AG08395 (cell line): ENCODE measurements around the gene FOXO6.

Source experiments
- DNase-seq: peaks from one replicate; pipeline ENCODE4 v3.0.0; 2012; ENCODE audit warnings: mixed read lengths, low spot score

Gene FOXO6

DNA sequence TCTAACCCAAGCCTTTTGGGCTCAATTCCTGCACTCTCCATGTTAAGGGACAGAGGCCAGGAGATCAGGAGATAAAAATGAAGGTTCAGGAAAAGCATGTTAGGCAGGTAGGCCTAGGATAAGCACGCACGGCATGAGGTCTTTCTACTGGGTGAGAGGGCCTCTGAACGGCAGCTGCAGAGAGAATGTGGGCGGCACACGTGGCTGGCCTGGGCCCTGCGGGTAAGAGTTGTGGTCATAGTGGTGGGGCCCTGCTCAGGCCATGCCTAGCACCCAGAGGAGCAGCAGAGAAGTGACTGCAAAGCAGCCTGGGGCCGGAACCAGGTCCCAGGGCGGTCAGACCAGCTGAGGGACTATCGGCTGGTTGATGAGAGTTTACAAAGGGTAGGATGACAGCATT lies 7.5 kb upstream of the FOXO6 start:
- DNase-seq = no peak

DNA sequence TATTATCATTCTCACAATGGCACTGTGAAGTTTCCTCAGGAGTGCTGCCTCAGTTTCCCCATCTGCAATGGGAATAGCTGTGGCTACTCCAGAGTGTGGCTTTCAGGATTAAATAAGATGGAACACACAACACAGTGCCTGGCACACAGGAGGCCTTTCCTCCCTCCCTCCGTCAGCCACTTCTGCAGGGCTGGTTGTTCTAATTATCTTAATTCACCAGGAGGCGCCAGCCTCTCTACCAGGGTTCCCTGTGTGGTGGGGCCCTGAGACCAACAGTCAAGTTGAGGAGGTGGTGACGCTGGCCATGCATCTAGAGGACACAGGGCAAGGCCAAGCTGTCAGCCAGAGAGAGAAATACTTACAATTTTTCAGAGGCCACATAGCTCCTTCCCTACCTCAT lies 6.3 kb upstream of the FOXO6 start:
- DNase-seq = no peak

DNA sequence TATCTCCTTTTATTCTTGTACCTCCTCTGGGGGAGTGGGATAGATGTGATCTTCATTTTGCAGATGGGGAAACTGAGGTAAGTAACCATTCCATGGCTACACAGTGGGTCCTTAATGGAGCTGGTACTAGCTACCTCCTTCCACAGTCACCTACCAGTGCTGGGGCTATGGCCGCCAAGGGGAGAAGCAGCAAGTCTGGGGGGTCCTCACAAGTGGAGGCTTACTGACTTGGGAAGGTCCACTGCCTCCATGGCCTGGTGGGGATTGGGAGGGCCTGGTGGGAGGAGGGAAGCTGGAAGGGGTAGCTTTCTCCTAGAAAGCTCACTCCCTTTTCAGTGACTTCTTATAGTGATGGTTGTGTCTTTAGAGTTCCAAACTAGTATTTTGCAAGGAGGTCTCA lies 5.9 kb upstream of the FOXO6 start:
- no peak for DNase-seq

DNA sequence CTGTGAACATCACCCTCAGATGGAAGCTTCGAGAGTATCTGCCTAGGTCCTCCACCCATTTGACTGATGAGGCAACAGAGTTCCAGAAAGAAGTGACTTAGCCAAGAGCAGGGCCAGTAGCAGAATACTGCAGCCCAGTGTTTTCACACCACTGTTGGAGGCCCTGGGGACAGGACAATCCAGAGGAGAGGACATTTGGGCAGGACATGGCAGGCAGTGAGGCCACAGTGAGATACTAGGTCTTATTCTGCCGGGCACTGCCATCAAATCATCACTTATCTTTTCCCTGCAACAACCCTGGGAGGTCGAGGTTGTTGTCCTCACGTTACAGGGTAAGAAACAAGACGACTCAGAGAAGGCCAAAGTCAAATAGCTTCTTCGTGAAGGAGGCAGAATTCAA lies 5.5 kb upstream of the FOXO6 start:
- DNase-seq = no peak

DNA sequence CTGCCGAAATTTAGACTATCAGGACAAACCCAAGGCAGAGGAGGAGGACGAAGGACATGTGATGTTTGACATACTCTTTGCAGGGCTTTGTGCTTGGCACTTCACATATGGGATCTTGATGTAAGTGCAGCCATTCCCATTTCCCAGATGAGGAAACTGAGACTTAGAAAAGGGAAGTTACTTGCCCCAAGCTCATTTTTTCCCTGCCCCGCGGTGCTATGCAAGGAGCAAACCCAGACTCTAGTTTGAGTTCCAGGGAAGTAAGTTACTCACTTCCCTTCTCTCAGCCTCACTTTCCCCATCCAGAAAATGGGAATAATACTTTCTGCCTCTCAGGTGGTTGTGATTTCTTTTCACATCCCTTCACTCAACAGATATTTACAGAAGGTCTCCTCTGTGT lies 4.5 kb upstream of the FOXO6 start:
- DNase-seq = no peak

DNA sequence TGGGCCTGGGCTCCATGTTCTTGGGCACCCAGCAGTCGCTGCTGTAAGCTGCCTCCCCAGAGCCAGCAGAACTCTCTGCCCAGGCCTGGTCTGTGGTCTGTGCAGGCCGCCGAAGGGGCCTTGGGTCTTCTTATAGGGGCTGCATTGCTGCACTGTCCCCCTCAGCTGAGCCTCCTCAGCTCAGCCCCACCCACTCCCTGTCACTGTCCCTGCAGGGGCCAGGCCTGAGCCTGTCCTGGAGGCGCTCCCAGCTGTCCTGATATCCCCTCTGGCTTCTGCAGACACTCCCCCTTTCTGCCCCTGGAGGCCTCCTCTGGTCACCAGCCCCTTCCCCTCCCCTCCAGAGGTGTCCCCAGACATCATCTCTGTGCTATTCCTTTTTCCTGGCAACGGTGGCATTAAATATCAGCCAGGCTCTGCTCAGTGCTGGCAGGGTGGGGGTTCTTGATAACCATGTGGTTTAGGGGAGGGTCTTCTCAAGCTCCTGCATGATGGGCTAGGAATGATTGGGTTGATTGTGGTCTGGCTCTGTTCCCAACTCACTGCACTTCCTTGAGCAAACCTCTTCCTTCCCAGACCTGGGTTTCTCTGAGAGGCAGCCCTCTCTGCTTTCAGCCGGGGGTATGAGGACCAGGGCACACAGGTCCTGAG lies 3.7 kb upstream of the FOXO6 start:
- DNase-seq = no peak

DNA sequence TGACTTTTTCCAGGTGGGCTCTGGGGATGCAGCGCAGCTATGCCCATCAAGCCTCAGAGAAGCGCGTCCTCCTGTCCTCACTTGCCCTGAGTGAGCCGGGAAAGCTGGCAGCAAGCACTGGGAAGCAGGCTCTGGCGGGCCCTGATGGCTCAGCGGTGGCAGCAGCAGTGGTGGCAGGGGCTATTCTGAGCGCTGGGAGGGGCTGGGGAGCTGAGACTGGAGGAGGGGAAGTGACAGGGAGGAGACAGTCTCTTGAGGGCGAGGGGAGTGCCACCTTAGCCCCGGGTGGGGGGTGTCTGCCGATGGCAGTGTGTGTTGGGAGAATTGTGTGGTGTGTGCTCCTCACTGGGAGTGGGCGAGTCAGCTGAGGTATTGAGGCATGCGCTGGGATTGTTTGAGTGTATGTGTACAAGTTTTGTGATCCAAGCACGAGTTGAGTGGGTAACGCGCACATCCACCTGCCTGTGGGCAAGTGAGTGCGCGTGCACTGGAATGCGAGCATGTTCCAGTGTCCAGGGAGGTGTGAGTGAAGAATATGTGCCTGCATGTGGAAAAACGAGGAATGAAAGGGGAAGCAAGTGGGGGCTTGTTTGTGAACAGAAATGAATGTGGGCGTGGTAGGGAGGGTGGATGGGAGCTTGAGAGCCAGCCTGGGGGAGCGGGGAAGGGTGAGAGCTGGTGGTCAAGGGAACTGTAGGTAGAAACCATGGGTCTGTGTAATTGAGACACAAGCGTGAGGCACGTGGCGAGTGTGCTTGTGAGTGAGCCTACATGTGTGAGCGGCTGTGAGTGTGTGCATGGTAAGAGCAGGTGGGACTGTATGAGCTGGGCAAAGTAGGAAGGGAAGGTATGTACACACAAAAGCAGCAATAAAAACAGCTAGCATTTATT lies 2.9 kb upstream of the FOXO6 start:
- no peak for DNase-seq

DNA sequence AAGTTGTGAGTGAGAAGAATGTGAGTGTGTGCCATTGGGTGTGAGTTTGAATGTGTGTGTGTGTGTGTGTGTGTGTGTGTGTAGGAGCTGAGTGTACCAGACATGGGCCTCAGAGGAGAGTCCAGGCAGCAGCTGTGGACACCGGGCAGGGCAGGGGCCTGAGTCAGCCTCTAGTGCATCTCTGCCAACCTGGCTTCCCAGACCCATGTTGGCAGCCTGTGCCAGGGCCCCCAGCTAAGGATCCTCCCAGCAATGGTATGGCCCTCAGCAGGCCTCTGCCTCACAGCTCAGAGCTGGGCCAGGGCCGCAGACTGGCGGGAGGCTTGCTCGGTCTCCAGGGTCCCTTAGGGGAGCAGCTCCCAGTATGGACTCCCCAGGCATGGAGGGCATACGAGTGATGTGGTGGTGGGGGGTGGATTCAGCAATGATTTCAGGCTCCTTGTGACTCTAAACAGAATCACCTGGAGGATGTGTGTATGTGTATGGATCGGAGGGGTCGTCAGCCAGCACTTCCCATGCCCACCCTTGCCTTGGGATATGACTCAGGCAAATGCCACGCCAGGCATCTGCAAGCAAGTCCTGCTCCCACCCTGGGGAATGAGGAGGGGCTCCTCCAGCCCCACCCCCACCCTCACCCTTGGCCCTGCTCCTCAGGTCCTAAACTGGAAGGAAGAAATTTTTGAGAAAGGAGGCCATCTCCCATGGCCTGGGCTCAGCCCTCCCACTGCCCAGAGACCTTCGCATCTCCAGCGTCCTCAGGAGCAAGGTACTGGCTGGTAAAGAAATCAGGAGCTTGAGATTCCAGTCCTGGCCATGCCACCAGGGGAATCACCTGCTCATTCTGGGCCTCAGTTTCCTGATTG lies 1.8 kb upstream of the FOXO6 start:
- DNase-seq = peak; percentile 59

DNA sequence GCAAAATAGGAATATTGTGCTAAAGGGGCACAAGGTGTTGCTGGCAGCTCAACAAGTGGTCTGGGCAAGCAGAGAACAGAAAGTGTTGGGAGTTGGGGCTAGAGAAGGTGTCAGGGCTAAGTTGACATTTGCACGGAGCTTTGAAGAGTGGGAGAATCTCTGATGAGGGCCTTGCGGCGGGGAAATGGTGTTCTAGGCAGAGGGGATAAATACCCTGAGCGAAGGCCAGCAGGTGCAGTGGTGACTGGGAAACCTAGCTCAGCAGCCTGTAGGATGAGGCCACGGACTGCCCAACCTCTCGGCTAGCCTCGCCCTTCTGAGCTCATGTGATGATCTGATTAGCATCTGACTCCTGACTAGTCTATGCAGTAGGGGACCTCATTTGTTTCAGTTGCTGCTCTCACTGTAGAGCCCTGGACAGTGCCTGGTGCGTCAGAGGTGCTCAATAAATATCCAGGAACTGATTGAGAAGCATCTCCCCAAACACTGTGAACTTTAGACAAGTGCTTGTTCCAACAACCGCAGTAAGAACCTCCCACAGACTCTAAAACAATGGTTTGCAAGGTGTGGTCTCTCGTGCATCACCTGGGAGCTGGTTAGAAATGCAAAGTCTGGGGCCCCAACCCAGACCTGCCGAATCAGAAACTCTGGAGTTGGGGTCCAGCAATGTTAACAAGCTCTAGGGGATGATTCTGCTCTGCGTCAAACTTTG lies 1.0 kb upstream of the FOXO6 start:
- no peak for DNase-seq

DNA sequence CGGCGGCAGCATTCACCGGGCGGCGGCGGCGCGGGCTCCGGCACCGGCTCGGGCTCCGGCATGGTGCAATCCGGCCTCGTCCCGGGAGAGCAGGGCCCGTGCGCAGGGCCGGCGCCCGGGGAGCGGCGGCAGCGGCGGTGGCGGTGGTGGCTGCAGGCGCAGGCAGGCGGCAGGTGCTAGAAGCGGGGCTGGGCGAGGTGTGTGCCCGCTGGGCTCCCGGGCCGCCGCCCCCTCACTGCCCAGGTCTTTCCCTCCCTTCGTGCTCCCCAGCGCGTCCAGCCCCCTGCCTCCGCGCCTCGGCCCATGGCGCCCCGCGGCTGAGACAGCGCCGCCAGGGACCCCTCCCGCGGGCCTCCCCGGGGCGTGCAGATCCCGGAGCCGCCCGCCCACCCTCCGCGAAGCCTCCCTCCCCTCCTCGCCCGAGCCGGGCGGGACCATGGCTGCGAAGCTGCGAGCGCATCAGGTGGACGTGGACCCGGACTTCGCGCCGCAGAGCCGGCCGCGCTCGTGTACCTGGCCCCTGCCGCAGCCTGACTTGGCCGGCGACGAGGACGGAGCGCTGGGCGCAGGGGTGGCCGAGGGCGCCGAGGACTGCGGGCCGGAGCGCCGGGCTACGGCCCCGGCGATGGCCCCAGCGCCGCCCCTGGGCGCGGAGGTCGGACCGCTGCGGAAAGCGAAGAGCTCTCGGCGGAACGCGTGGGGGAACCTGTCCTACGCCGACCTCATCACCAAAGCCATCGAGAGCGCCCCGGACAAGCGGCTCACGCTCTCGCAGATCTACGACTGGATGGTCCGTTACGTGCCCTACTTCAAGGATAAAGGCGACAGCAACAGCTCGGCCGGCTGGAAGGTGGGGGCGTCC lies 492 bp downstream of the FOXO6 start:
- DNase-seq = no peak

DNA sequence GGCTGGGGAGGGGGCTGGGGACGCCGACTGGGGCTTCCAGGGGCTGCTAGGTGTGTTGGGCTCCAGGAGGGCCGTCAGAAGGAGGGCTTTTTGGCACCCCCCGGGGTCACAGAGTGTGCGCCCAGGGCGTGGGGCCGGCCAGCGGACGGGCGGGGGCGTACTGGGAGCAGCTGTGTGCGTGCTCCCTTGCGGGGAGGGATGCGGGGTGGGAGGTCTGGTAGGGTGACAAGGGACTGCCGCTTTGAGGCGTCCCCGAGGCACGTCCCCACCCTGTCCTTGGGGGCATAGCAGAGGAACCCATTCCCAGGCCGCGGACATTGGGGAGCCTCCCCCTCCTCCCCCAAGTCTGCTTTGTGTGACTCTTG lies 1.1 kb downstream of the FOXO6 start:
- no peak for DNase-seq

DNA sequence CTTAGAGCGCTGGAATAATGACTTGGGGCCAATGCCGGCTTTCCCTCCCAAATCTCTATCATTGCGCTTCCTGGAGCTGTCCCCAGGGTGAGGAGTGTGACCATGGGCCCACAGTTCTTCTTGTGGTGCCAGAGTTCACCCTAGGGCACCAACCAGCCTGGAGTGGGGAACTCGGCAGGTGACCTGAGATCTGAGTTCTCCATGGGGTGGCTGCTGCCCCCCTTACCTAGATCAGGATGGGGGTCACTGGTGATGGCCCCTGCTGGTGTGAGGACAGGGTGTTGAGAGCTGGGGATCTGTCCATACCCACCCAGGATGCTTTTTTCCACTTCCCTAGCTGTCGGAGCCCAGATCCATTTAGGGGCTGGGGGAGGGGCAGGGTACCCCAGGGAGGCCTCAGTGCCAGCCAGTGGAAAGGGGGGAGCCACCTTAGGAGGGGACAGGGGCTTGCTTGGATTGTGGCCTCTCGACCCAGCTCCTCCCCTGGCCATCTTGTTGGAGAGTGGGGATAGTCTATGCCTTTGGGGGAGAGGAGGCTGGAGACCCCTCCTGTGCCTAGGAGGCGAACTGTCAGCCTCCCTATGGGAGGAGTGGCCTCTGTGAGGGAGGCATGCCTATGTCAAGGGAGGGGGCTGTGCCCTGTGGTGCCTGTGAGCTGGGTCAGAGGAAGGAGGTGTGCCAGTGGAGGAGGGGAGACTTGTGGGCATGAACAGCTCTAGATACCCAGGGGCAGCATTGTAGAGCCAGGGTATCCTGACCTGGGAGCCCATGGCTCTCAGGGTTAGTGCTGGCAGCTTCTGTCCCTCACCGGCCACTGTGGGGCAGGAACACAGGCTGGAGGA lies 1.7 kb downstream of the FOXO6 start:
- DNase-seq = no peak

DNA sequence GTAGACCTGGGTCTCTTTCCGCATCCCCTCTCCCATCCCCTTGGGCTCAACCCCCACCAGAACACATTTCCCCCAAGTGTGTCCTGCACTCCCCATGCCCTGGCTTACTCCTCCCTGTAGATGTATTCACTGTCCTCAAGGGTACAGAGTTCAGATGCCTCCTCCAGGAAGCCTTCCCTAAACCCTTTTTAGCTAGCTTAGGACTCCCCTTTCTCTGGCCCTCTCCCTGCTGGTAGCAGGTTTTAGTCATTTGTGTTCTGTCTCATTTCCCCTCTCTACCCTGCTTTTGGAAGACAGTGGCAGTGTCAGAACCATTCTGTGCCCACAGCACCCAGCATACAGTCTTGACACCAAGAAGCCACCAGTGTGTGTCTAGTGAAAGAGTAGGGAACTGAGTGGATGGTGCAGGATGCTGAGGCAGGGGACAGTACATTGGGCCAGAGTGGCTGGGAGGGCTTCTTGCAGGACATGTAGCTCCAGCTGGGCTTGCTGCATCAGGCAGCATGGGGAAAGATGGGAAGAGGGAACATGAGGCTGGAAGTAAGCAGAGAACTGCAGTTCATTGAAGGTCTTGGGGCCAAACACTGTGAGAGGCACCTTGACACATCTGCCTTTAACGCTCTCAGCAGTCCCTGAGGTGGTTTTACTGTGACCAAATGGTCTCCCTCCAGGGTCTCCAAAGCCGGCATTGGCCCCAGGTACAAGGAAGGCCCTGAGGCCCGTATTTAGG lies 2.5 kb downstream of the FOXO6 start:
- DNase-seq = no peak

DNA sequence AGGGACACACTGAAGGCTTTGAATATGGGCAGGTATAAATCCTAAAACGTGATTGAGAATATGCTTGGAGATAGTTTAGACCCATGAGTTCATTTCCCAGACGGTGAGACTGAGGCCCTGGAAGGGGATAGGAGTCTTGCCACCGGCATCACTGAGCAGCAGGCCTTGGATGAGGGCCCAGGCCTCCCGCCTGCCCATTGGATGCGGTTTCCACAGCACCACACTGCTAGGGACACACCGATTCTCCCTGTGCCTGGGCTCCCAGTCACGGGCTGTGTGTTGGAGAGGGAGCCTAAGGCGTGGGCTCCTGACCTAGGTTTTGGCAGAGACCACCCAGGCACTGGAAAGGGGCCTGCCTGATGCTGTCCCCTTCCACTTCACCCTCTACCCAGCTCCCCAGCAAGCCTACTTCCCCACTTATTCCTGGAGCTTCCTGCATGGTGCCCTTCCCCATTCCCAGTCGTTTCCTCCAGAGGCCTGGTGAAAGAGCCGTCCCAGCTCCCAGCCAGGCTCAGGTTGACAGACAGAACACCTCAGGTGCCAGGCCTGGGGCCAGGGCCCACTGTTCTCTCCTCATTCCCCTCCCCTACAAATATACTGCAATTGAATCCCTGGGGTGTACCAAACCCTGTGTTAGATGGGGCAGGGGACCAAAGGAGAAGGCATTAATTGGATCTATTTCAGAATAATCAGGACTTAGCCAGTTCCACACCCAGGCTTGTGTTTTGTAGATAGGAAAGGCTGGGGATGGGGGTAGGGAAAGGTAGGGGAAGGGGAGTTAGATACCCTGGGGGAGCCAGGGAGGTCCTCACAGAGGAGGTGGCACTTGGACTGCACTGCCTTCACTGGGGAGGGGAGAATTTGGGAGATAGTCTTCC lies 3.4 kb downstream of the FOXO6 start:
- DNase-seq = no peak

DNA sequence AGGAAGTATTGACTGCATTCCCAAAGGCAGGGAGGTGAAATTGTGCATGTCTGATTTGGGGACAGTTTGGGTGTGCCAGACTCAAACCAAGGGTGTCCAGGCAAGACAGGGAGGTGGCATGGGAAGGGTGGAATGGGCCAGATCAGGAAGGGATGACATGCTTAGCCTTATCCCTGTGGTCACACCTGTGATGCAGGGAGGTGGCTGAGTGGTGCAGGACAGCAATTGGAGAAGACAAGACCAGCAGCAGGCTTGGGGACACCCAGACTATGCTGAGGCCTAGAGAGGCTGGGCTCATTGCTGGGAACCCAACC lies 4.0 kb downstream of the FOXO6 start:
- DNase-seq = no peak

DNA sequence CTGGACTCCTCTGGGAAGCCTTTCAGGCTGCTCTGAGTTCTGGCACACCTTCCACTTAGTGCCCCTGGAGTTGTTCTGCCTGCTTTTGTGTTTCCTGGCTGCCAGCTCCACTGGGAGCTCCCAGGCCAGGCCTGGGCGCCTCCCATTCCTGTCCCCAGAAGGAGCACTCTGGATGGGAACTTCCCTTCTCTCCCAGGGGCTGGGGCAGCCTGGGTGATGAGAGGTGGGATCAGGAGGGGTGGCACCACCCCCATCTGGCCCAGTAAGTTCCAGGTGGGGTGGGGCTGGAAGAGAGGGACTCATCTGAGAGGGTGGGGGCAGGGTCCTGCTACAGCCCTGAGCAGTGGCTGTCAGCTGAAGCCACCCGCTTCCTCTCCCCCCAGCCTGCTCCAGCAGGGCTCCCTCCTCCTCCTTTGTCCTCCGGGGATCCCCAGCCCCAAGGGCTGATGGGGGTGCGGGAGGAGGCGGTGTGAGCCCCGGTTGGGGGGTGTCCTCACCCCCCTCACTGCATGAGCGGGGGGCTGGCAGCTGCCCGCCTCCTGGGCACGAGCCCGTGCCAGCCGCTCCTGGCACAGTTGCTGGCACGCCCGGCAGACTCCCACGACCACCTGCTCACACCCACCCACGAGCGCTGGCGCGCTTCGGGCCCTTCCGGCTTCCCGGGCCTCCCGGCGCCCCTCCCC lies 4.7 kb downstream of the FOXO6 start:
- no peak for DNase-seq

DNA sequence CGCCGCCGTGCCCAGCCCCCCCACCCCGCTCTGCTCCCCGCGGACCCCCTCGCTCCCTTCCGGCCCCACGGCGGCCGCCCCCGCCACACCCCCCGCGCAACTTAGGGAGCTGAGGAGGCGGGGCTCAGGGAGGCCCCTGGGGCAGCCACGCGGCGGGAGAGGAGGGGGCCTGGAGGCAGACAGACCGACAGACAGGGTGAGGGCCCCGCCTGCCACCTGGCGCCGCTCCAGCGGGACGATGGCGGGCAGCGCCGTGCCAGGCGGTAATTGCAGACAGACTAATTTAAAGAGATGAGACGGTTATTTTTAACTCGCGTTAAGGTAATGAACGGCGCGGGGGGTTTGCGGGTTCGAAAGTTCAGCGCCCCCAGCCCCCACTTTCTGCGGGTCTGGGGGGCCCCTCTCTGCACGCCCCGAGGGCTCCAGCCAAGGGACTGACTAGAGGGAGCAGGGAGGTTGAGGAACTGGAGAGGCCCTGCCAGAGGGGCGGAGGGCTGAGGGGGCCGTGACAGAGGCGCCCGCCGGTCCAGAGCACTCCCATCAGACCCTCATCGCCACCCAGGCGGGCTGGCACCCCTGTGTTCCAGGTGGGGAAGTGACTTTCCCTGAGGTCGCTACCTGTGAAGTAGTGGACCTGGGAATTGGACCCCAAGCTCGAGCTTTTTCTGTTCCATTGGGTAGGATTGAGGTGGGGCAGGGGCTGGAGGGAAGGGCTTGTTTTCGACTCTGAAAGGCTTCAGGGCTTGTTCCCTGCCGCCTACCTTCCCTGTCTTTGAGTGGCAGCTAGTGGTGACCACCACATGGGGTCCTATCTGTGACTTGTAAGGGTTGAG lies 5.4 kb downstream of the FOXO6 start:
- DNase-seq = no peak
